HFFc6 (cell line): ENCODE results near the gene FRMD5. TPM values are rescaled to one million over a fixed set of nuclear protein-coding genes. Genes with fewer than 3 reads are reported as not detected.
"Not testable (repeated sequence)": the region's sequence is repeated elsewhere in the genome, so short reads cannot be mapped to it uniquely, and the experiment has no call there.

Experiments used
- DNase-seq: peaks from one replicate; pipeline ENCODE4 v3.0.0-alpha.2; 2018
- H3K27ac Mint-ChIP-seq: 2 replicates; pipeline ENCODE4 v1.8.0; 2020; ENCODE audit warnings: mild to moderate bottlenecking, mixed read lengths
- H3K27me3 Mint-ChIP-seq: 2 replicates; pipeline ENCODE4 v1.8.0; 2021; ENCODE audit warnings: mild to moderate bottlenecking, moderate library complexity, mixed read lengths; ENCODE audit not compliant: insufficient read depth
- H3K36me3 Mint-ChIP-seq: 2 replicates; pipeline ENCODE4 v1.8.0; 2021; ENCODE audit warnings: low read depth, mixed read lengths
- H3K4me1 Mint-ChIP-seq: 2 replicates; pipeline ENCODE4 v1.8.0; 2020; ENCODE audit warnings: low read depth, mixed read lengths
- H3K4me3 Mint-ChIP-seq: 2 replicates; pipeline ENCODE4 v1.8.0; 2020; ENCODE audit warnings: mild to moderate bottlenecking, moderate library complexity, mixed read lengths
- H3K9me3 Mint-ChIP-seq: 2 replicates; pipeline ENCODE4 v1.8.0; 2020; ENCODE audit warnings: mild to moderate bottlenecking, mixed read lengths
- CTCF ChIP-seq: fragments of 200-600 bp; sonication (generic); IDR thresholded peaks from 2 replicates; pipeline ENCODE4 v1.5.0; 2021; ENCODE audit warnings: antibody characterized with exemption, mild to moderate bottlenecking
- total RNA-seq, 6 experiments: library from RNA; stranded (reverse); fragmentation: NEBNext Ultra II Directional; extraction: Animal tissue kit (Norgen Biotek cat#: 25700); gene quantifications; 2 replicates in 1 of 6; 3 replicates in 5 of 6; pipeline ENCODE4 v1.2.3, GENCODE V29; 2021

Gene FRMD5
- total RNA-seq, 6 experiments from 2014 or later: 0.67 to 1.1 (median 0.94) TPM

- no peaks in the 10 kb centered on the region; the same call in 1 of the 2 replicates for H3K36me3 Mint-ChIP-seq
- DNase-seq: no peak
- no peaks in the 10 kb centered on the region for H3K4me1 Mint-ChIP-seq
Observed at GRCh38 chr15:43845421-43845820, 349.6 kb downstream of the FRMD5 start.

GRCh38 chr15:43832485-43832884 lies 362.6 kb downstream of the FRMD5 start:
- H3K27ac Mint-ChIP-seq: not testable (repeated sequence)

More at GRCh38 chr15:43845421-43845820, 349.6 kb downstream of the FRMD5 start:
- no peak for TF ChIP-seq CTCF
- Mint-ChIP-seq H3K9me3 (no peaks in the 10 kb centered on the region), H3K4me3 (no peak overlapping the region), H3K27me3 (no peaks in the 10 kb centered on the region), H3K27ac (0 out of 2 replicates have a peak overlapping the region, but pooled peaks have one; percentile 18)

DNA sequence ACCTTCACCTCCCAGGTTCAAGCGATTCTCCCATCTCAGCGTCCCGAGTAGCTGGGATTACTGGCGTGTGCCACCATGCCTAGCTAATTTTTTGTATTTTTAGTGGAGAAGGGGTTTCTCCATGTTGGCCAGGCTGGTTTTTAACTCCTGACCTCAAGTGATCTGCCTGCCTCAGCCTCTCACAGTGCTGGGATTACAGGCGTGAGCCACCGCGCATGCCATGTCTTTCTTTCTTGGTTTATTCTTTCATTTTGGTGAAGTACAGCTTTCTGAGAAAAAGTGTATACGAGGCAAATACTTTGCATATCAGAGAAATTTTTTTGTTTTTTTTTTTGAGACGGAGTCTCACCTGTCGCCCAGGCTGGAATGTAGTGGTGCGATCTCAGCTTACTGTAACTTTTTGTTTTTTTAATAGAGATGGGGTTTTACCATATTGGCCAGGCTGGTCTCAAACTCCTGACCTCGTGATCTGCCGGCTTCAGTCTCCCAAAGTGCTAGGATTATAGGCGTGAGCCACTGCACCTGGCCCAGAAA lies 363.5 kb downstream of the FRMD5 start:
- H3K27me3 Mint-ChIP-seq, H3K27ac Mint-ChIP-seq, H3K4me3 Mint-ChIP-seq, H3K9me3 Mint-ChIP-seq, DNase-seq: not testable (repeated sequence)
- Mint-ChIP-seq H3K36me3 (peaks cover 15% of the 10 kb centered on the region; the same call in 1 of the 2 replicates), H3K4me1 (peaks cover 32% of the 10 kb centered on the region)

More at GRCh38 chr15:43832485-43832884, 362.6 kb downstream of the FRMD5 start:
- H3K27me3 Mint-ChIP-seq, H3K9me3 Mint-ChIP-seq, DNase-seq, H3K4me3 Mint-ChIP-seq: not testable (repeated sequence)
- H3K4me1 Mint-ChIP-seq: peaks cover 26% of the 10 kb centered on the region
- H3K36me3 Mint-ChIP-seq: peaks cover 15% of the 10 kb centered on the region; the same call in 1 of the 2 replicates

GRCh38 chr15:43830691-43831275 lies 364.3 kb downstream of the FRMD5 start:
- not testable (repeated sequence) for DNase-seq, H3K27me3 Mint-ChIP-seq, H3K4me3 Mint-ChIP-seq, H3K27ac Mint-ChIP-seq, H3K9me3 Mint-ChIP-seq
- H3K36me3 Mint-ChIP-seq: peaks cover 11% of the 10 kb centered on the region; the same call in 1 of the 2 replicates
- peaks cover 32% of the 10 kb centered on the region for H3K4me1 Mint-ChIP-seq

DNA sequence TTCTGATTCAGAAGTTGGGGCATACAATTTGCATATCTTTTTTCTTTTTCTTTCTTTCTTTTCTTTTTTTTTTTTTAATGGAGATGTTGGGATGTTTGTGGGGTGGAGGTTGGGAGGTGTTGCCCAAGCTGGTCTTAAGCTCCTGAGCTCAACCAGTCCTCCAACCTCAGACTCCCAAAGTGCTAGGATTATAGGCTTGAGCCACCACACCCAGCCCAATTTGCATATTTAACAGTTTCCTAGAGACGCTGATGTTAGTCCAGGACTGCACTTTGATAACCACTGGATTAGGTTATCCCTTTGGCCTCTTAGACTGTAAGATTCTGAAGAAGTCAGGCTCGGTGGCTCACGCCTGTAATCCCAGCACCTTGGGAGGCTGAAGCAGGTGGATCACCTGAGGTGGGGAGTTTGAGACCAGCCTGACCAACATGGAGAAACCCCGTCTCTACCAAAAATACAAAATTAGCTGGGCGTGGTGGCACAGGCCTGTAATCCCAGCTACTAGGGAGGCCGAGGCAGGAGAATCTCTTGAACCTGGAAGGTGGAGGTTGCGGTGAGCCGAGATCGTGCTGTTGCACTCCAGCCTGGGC lies 365.0 kb downstream of the FRMD5 start:
- Mint-ChIP-seq H3K4me1 (peaks cover 32% of the 10 kb centered on the region), H3K27ac (peak overlapping the region; percentile 16; the same call in 1 of the 2 replicates)
- not testable (repeated sequence) for H3K9me3 Mint-ChIP-seq, H3K4me3 Mint-ChIP-seq, H3K36me3 Mint-ChIP-seq, H3K27me3 Mint-ChIP-seq, DNase-seq

DNA sequence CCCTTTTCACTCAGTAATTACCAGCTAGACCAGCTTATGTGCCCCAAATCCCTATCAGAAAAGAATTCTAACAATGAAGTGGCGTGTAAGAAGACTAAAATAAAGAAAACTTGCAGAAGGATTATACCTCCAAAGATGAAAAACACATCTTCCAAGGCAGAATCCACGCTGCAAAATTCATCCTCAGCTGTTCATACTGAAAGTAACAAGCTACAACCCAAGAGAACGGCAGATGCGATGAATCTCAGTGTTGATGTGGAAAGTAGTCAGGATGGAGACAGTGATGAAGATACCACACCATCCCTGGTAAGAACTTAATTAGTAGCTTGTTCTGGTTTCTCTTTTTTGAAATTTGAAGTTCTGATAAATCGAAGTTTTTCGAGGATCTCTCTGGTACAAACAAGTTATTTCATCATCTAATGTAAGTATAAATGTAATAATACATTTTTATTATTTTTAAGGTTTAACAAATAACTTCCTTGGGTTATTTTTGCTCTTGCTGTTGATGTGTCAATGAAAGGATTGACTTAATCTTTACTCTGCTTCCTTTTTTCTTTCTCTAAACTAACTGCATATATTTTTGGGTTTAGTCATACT lies 366.9 kb downstream of the FRMD5 start:
- Mint-ChIP-seq H3K27me3 (no peaks in the 10 kb centered on the region; the same call in none of the 2 replicates), H3K36me3 (peaks cover 13% of the 10 kb centered on the region), H3K4me3 (peak overlapping the region; percentile 87), H3K9me3 (peaks cover 4% of the 10 kb centered on the region), H3K27ac (peak overlapping the region; percentile 82), H3K4me1 (peaks cover 39% of the 10 kb centered on the region)
- no peak for DNase-seq
- no peak for TF ChIP-seq CTCF

DNA sequence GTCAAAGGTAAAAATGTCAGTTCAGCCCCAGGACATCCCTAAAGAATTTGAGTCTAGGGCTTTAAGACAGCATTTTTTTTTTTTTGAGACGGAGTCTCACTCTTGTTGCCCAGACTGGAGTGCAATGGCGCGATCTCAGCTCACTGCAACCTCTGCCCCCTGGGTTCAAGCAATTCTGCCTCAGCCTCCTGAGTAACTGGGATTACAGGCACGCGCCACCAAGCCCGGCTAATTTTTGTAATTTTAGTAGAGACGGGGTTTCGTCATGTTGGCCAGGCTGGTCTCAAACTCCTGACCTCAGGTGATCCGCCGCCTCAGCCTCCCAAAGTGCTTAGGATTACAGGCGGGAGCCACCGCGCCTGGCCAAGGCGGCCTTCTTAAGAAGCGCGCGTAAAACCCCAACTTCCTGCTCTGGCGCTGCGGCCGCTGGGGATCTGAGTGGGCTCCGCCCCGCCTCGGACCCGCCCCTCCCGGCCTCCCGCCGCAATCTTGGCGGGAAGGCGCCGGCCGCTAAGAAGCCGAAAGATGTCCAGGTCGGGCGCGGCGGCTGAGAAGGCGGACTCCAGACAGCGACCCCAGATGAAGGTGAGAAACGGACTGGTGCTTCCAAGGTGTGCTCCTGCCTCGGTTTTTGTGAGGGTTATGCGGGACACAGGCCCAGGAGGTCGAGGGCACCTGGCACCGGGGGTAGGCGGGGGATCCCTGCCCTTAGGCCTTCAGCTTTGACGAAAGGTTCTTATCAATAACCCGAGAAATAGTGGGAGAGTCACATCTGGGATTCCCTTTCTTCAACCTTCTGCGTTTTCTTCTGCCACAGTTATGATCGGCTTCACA lies 368.3 kb downstream of the FRMD5 start, which contains the start of gene WDR76:
TSS of gene WDR76 (plus strand) at position 495 of the 834 bp plus-strand sequence. CDS start at position 526, 31 bp downstream.
- no peak for TF ChIP-seq CTCF
- peak within 1 kb of the TSS; percentile 87 for H3K4me3 Mint-ChIP-seq
- peak; percentile 49 for DNase-seq
- peaks cover 16% of the 10 kb centered on the region for H3K36me3 Mint-ChIP-seq
- H3K27ac Mint-ChIP-seq: peak within 1 kb of the TSS; percentile 82
- peaks cover 37% of the 10 kb centered on the region for H3K4me1 Mint-ChIP-seq
- peaks cover 4% of the 10 kb centered on the region for H3K9me3 Mint-ChIP-seq
- no peaks in the 10 kb centered on the region; the same call in none of the 2 replicates for H3K27me3 Mint-ChIP-seq
